IMR-90 (cell line): ENCODE results near the gene STARD8.

Experiments used
- BHLHE40 ChIP-seq: fragments of 150-350 bp; IDR thresholded peaks from 2 replicates; pipeline ENCODE4 v1.6.1; 2016; ENCODE audit warnings: mild to moderate bottlenecking, low read depth, low read length
- CEBPB ChIP-seq: IDR thresholded peaks from 2 replicates; pipeline ENCODE4 v1.6.1; 2012; ENCODE audit warnings: low read depth, low read length, improper control_type of control experiment
- FOS ChIP-seq: fragments of 150-350 bp; IDR thresholded peaks from 2 replicates; pipeline ENCODE4 v1.6.1; 2016; ENCODE audit warnings: low read depth, low read length
- MAZ ChIP-seq: IDR thresholded peaks from 2 replicates; pipeline ENCODE4 v1.6.1; 2012; ENCODE audit warnings: low read depth, mild to moderate bottlenecking, low read length, improper control_type of control experiment, moderate library complexity, borderline replicate concordance
- MXI1 ChIP-seq: IDR thresholded peaks from 2 replicates; pipeline ENCODE4 v1.6.1; 2012; ENCODE audit warnings: low read depth, mild to moderate bottlenecking, low read length, moderate library complexity, borderline replicate concordance
- POLR2A ChIP-seq: IDR thresholded peaks from 2 replicates; pipeline ENCODE4 v1.6.1; 2012; ENCODE audit warnings: mild to moderate bottlenecking, low read depth, low read length
- RAD21 ChIP-seq: IDR thresholded peaks from 2 replicates; pipeline ENCODE4 v1.6.1; 2012; ENCODE audit warnings: low read length, improper control_type of control experiment
- RCOR1 ChIP-seq: IDR thresholded peaks from 2 replicates; pipeline ENCODE4 v1.6.1; 2012; ENCODE audit warnings: mild to moderate bottlenecking, low read length, improper control_type of control experiment; ENCODE audit not compliant: insufficient replicate concordance
- SMC3 ChIP-seq: fragments of 150-350 bp; IDR thresholded peaks from 2 replicates; pipeline ENCODE4 v1.6.1; 2016; ENCODE audit warnings: low read depth, mild to moderate bottlenecking, antibody characterized with exemption, low read length, moderate library complexity
- TF ChIP-seq, protein P1 (sequence below): conservative IDR thresholded peaks from 2 replicates; pipeline ENCODE4 v1.5.1; 2012; ENCODE audit warnings: mild to moderate bottlenecking, low read depth, low read length, improper control_type of control experiment
- TF ChIP-seq, protein P2 (sequence below): fragments of 150-350 bp; IDR thresholded peaks from 2 replicates; pipeline ENCODE4 v1.6.1; 2016; ENCODE audit warnings: low read depth, mild to moderate bottlenecking, low read length, moderate library complexity, borderline replicate concordance

DNA sequence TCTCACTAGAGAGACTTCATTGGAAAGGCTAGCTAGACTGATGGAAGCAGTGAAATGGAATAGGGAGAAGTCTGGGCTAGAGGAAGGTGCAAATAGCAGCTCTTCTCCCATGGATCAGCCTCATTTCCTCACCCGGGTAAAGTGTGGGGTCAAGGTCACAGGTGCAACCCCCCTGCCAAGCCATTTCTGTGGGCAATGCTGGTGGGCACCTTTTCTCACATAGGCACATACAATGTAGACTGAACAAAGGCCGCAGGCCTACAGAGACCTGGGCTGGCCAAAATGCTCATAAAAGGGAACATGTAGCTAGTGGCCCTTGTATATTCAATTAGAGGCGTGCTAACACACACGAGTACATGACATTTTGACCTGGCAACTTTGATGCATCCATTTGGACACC, 109.9 kb downstream of the STARD8 start:
- TF ChIP-seq POLR2A = no peak
- TF ChIP-seq, protein P1, sequence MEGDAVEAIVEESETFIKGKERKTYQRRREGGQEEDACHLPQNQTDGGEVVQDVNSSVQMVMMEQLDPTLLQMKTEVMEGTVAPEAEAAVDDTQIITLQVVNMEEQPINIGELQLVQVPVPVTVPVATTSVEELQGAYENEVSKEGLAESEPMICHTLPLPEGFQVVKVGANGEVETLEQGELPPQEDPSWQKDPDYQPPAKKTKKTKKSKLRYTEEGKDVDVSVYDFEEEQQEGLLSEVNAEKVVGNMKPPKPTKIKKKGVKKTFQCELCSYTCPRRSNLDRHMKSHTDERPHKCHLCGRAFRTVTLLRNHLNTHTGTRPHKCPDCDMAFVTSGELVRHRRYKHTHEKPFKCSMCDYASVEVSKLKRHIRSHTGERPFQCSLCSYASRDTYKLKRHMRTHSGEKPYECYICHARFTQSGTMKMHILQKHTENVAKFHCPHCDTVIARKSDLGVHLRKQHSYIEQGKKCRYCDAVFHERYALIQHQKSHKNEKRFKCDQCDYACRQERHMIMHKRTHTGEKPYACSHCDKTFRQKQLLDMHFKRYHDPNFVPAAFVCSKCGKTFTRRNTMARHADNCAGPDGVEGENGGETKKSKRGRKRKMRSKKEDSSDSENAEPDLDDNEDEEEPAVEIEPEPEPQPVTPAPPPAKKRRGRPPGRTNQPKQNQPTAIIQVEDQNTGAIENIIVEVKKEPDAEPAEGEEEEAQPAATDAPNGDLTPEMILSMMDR = no peak
- no peak for TF ChIP-seq RCOR1
- TF ChIP-seq MXI1 = no peak
- no peak for TF ChIP-seq FOS
- no peak for TF ChIP-seq MAZ
- TF ChIP-seq RAD21 = no peak
- TF ChIP-seq, protein P2, sequence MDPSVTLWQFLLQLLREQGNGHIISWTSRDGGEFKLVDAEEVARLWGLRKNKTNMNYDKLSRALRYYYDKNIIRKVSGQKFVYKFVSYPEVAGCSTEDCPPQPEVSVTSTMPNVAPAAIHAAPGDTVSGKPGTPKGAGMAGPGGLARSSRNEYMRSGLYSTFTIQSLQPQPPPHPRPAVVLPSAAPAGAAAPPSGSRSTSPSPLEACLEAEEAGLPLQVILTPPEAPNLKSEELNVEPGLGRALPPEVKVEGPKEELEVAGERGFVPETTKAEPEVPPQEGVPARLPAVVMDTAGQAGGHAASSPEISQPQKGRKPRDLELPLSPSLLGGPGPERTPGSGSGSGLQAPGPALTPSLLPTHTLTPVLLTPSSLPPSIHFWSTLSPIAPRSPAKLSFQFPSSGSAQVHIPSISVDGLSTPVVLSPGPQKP = no peak
- no peak for TF ChIP-seq CEBPB
- no peak for TF ChIP-seq SMC3
- TF ChIP-seq BHLHE40 = no peak
